Fibroblast of lung (primary cell): ENCODE measurements around the gene KIF26A.

Experiments used
- EZH2 ChIP-seq: IDR thresholded peaks from 2 replicates; pipeline ENCODE4 v1.5.1; 2012; ENCODE audit warnings: low read length, control low read depth, mild to moderate bottlenecking; ENCODE audit errors: missing control alignments
- TF ChIP-seq, protein P1 (sequence below), 2 donors: IDR thresholded peaks in 1 of 2; conservative IDR thresholded peaks in 1 of 2; 1 replicate in 1 of 2; 2 replicates in 1 of 2; pipeline ENCODE4 v1.5.1; 2011 to 2012; ENCODE audit warnings: low read length in 2 of 2, control low read depth in 1 of 2, inconsistent platforms in 1 of 2, low read depth in 1 of 2, mild to moderate bottlenecking in 1 of 2

DNA sequence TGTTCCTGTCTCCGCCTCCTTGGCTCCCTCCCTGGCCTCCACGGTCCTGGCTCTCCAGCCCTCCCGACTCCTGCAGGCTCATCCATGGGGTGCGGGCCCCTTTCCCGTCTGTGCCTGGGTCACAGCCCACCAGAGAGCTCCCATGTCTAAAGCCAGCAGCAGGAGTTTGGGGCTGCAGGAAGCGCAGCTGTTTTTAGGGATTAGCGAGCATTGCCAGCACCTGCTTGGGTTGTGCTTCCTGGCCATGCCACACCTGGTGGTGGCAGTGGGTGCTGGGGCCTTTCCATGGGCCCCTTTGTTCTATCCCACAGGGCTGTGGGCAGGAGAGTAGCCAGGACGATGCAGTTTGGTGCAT lies 64.7 kb downstream of the KIF26A start:
- TF ChIP-seq, protein P1, sequence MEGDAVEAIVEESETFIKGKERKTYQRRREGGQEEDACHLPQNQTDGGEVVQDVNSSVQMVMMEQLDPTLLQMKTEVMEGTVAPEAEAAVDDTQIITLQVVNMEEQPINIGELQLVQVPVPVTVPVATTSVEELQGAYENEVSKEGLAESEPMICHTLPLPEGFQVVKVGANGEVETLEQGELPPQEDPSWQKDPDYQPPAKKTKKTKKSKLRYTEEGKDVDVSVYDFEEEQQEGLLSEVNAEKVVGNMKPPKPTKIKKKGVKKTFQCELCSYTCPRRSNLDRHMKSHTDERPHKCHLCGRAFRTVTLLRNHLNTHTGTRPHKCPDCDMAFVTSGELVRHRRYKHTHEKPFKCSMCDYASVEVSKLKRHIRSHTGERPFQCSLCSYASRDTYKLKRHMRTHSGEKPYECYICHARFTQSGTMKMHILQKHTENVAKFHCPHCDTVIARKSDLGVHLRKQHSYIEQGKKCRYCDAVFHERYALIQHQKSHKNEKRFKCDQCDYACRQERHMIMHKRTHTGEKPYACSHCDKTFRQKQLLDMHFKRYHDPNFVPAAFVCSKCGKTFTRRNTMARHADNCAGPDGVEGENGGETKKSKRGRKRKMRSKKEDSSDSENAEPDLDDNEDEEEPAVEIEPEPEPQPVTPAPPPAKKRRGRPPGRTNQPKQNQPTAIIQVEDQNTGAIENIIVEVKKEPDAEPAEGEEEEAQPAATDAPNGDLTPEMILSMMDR (conservative IDR thresholded peaks at IDR 0.05 in 1 of 2, IDR thresholded peaks at IDR 0.05 in 1 of 2; ENCODE audit: low read depth in 1 of 2, low read length in 2 of 2) = no peak
- TF ChIP-seq EZH2 = no peak
